GM21515 (cell line): ENCODE measurements around the gene ISOC2.
A peak's percentile ranks its signal among the peaks of the same experiment; 100 is the strongest.
"Not testable (repeated sequence)": the region's sequence is repeated elsewhere in the genome, so short reads cannot be mapped to it uniquely, and the experiment has no call there.

Source experiments
- ATAC-seq: cut with Tn5 transposase; IDR thresholded peaks from one replicate; pipeline ENCODE4 v1.9.1; 2021; ENCODE audit not compliant: unreplicated experiment

The ISOC2 gene

DNA sequence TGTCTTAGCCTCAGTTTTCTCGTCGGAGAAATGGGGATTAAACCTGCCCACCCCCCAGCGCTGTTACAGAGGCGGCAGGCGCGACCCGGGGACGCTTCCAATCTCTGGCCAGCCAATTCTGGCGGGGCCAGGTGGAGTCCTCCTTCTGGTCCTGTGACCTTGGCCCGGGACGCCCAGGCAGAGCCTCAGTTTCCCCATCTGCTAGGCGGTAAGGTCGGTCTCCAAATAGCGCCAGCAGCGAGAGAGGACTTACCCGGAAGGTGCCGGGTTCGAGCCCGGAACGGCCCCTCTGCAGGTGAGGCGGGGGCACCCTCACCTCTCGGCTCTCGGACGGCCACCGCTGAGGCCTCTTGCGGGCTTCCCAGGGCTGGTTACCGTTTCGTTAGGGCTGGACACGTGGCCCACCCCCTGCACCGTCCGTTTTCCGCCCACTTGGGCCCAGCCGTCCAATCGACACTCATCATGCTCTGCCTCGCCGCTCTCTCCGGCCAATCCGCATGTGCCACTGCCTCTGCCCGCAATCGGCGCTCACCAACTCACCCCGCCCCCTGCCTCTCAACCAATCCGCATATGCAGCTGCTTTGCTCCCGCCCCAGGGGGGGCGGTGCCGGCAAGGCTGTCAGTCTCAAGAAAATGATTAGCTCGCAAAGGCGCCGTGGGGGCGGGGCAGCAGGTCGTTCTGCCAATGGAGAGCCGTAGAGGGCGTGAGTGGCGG lies at the start of gene ISOC2:
ISOC2 (minus strand) TSS at position 384 of the 715 bp plus-strand sequence. CDS start 5,156 bp downstream, outside the sequence.
- peak; percentile 89 for ATAC-seq

- ATAC-seq, result no peak
These were observed 46.7 kb upstream of the ISOC2 start for GRCh38 chr19:55508120-55508519.

DNA sequence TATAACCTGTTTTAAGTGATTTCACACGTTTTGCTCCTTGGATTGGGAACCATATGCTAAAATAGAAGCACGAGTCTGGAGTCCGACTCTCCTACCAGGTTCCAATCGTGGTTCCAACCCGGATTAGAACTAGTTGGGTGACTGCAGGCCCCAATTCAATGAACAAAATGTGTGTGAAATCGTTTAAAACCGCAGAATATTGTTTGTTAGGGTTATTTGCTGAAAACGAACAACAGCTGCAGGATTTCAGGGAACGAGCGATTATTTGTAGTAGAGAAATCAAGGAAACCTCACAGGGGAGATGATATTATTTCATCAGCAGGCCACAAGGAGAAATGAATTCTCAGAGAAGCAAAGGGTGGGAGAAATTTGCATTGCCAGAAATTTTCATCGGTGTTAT lies 43.5 kb upstream of the ISOC2 start:
- no peak for ATAC-seq

- ATAC-seq, result peak; percentile 8
These were observed 42.8 kb upstream of the ISOC2 start for GRCh38 chr19:55504252-55504603.

DNA sequence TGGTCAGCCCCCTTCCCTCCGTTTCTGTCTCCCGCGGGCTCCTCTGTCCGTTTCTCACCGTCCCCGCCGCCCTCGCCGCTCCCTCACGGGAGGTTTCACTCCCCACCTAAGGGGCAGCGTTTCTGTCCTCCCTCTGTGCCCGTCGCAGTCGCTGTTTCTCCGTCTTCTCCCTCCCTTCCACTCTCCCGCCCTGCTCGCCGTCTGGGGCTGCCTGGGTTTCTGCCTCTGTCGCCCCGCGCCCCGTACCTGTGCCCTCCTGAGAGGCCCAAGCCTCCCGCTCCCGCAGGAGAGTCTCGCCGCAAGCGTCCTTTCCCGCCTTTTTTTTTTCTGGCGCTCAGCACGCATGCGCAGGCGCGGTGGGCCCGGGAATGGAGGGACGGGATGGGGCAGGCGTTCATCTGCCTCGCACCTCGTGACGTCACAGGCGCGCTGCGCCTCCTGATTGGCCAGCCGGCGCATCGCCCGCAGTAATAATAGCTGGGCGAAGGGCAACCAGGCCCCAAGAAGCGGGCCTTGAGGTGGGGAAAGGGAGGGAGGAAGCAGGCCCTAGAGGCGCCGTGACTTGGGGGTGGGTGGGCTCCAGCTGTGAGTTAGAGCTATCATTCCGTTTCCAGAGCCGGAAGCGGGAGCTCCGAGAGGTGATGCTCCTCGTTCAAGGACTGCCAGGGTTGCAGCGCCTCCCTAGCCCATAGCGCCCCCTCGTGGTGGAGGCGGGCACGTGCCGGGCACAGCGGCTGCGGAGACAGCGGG lies 42.2 kb upstream of the ISOC2 start:
- ATAC-seq, result peak; percentile 92

- ATAC-seq, result no peak
These were observed 41.7 kb upstream of the ISOC2 start for GRCh38 chr19:55503157-55503501.

DNA sequence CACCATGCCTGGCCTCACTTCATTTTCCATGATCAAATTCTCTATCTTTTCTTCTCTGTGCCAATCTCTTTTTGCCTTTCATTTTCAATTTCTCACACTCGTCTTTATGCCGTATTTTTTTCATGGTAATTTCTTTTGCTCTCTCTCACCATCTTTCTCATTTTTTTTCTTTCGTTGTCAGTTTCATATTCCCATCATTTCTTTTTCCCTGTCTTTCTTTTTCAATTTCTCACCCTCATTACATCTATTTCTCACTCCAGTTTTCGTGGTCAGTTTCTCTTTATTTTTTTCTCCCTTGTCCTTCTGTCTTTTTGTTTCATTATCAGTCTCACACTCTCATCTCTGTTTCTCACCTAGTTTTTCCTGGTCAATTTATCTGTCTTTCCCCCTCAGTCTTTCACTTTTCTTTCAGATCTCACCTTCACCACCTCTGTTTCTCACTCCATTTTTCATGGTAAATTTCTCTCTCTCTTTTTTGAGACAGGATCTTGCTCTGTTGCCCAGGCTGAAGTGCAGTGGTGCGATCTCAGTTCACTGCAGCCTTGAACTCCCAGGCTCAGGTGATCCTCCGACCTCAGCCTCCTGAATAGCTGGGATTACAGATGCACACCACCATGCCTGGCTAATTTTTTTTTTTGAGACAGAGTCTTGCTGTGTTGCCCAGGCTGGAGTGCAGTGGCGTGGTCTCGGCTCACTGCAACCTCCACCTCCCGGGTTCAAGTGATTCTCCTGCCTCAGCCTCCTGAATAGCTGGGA lies 40.9 kb upstream of the ISOC2 start:
- ATAC-seq, result no peak

GRCh38 chr19:55500368-55500952 lies 39.0 kb upstream of the ISOC2 start:
- no peak for ATAC-seq

GRCh38 chr19:55498246-55498840 lies 36.9 kb upstream of the ISOC2 start:
- no peak for ATAC-seq

- no peak for ATAC-seq
These were observed 36.3 kb upstream of the ISOC2 start for GRCh38 chr19:55497763-55498162.

DNA sequence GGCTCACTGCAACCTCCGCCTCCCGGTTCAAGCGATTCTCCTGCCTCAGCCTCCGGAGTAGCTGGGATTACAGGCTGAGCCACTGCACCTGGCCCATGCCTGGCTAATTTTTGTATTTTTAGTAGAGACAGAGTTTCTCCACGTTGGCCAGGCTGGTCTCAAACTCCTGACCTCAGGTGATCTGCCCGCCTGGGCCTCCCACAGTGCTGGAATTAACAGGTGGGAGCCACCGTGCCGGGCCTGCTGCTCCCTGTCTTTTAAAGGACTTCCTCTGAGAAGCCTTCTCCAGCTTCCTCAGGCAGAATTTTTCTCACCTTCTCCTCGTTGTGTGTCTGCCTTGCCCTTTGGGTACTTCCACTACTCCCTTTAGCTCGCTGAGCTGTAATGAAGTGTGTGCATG lies 35.4 kb upstream of the ISOC2 start:
- not testable (repeated sequence) for ATAC-seq

GRCh38 chr19:55495646-55496349 lies 34.4 kb upstream of the ISOC2 start:
- ATAC-seq, result no peak

GRCh38 chr19:55494172-55494761 lies 32.8 kb upstream of the ISOC2 start:
- no peak for ATAC-seq

GRCh38 chr19:55493645-55494171 lies 32.3 kb upstream of the ISOC2 start:
- no peak for ATAC-seq

- ATAC-seq, result no peak
These were observed 31.7 kb upstream of the ISOC2 start for GRCh38 chr19:55493052-55493644.

GRCh38 chr19:55492362-55492944 lies 31.0 kb upstream of the ISOC2 start:
- no peak for ATAC-seq

GRCh38 chr19:55491546-55492360 lies 30.3 kb upstream of the ISOC2 start:
- no peak for ATAC-seq
